HL-60/S4 treated with retinoic acid at 250 ng/mL for 4 days and 3 days (cell line): ENCODE results near the gene INTS14.

ENCODE experiments used
- in situ Hi-C: fragments of 300-500 bp; cut with MboI; formaldehyde crosslinking; loops from 2 replicates; pipeline ENCODE4 v1.7.0; 2022; ENCODE audit warnings: low sequenced_read_pairs

The INTS14 gene

GRCh38 chr15:65610871-65611718, at the start of gene INTS14:
TSS of gene INTS14 (minus strand) at chr15:65611131. CDS start at chr15:65607380, 3,751 bp downstream.
- in situ Hi-C loops, result no loop called here

GRCh38 chr15:65659502-65660052, 48.6 kb upstream of the INTS14 start:
- in situ Hi-C loops, result no loop called here

- in situ Hi-C loops, result no loop called here
Measured at GRCh38 chr15:65655457-65655856, 44.5 kb upstream of the INTS14 start.

- in situ Hi-C loops, result no loop called here
Measured at GRCh38 chr15:65655026-65655425, 44.1 kb upstream of the INTS14 start.

GRCh38 chr15:65653801-65654521, 43.0 kb upstream of the INTS14 start:
- in situ Hi-C loops, result no loop called here

GRCh38 chr15:65653341-65653740, 42.4 kb upstream of the INTS14 start:
- in situ Hi-C loops, result no loop called here

- in situ Hi-C loops, result no loop called here
Measured at GRCh38 chr15:65651831-65652749, 41.2 kb upstream of the INTS14 start.

- in situ Hi-C loops, result no loop called here
Measured at GRCh38 chr15:65651042-65651322, 40.1 kb upstream of the INTS14 start.

GRCh38 chr15:65650312-65651041, 39.5 kb upstream of the INTS14 start:
- in situ Hi-C loops, result no loop called here

- in situ Hi-C loops, result loop anchor here (25.0 kb wide), 1 partner anchor 441 kb away; no protein-coding TSS in a partner anchor
Measured at GRCh38 chr15:65646486-65646885, 35.6 kb upstream of the INTS14 start.

- in situ Hi-C loops, result loop anchor here (25.0 kb wide), 1 partner anchor 442 kb away; no protein-coding TSS in a partner anchor
Measured at GRCh38 chr15:65645392-65645791, 34.5 kb upstream of the INTS14 start.

- in situ Hi-C loops, result loop anchor here (25.0 kb wide), 1 partner anchor 443 kb away; no protein-coding TSS in a partner anchor
Measured at GRCh38 chr15:65644282-65644681, 33.4 kb upstream of the INTS14 start.

- in situ Hi-C loops, result loop anchor here (25.0 kb wide), 1 partner anchor 445 kb away; no protein-coding TSS in a partner anchor
Measured at GRCh38 chr15:65642594-65642993, 31.7 kb upstream of the INTS14 start.

- in situ Hi-C loops, result loop anchor here (25.0 kb wide), 1 partner anchor 445 kb away; no protein-coding TSS in a partner anchor
Measured at GRCh38 chr15:65641768-65642475, 31.0 kb upstream of the INTS14 start.

GRCh38 chr15:65639509-65639908, 28.6 kb upstream of the INTS14 start:
- in situ Hi-C loops, result loop anchor here (25.0 kb wide), 1 partner anchor 448 kb away; no protein-coding TSS in a partner anchor

- in situ Hi-C loops, result loop anchor here (25.0 kb wide), 1 partner anchor 449 kb away; no protein-coding TSS in a partner anchor
Measured at GRCh38 chr15:65638681-65639089, 27.8 kb upstream of the INTS14 start.

GRCh38 chr15:65638109-65638508, 27.2 kb upstream of the INTS14 start:
- in situ Hi-C loops, result loop anchor here (25.0 kb wide), 1 partner anchor 449 kb away; no protein-coding TSS in a partner anchor

- in situ Hi-C loops, result loop anchor here (25.0 kb wide), 1 partner anchor 453 kb away; no protein-coding TSS in a partner anchor
Measured at GRCh38 chr15:65634356-65634755, 23.4 kb upstream of the INTS14 start.

- in situ Hi-C loops, result loop anchor here (25.0 kb wide), 1 partner anchor 454 kb away; no protein-coding TSS in a partner anchor
Measured at GRCh38 chr15:65633752-65634151, 22.8 kb upstream of the INTS14 start.
